M059J (cell line): Measurements from ENCODE around the gene MIPOL1. TPM values are rescaled to one million over a fixed set of nuclear protein-coding genes. Genes with fewer than 3 reads are reported as not detected.

ENCODE experiments used
- DNase-seq: peaks from one replicate; pipeline ENCODE4 v3.0.0-alpha.2; 2012; ENCODE audit warnings: low read depth
- total RNA-seq: library from RNA; depleted of rRNA; stranded (reverse); fragments of >200 nt; shearing (Covaris generic); gene quantifications from 2 replicates; pipeline ENCODE4 v1.2.3, GENCODE V29; 2014; rRNA removed

Gene MIPOL1
- total RNA-seq, 1 experiment from 2014 or later, result 0.12 TPM

DNA sequence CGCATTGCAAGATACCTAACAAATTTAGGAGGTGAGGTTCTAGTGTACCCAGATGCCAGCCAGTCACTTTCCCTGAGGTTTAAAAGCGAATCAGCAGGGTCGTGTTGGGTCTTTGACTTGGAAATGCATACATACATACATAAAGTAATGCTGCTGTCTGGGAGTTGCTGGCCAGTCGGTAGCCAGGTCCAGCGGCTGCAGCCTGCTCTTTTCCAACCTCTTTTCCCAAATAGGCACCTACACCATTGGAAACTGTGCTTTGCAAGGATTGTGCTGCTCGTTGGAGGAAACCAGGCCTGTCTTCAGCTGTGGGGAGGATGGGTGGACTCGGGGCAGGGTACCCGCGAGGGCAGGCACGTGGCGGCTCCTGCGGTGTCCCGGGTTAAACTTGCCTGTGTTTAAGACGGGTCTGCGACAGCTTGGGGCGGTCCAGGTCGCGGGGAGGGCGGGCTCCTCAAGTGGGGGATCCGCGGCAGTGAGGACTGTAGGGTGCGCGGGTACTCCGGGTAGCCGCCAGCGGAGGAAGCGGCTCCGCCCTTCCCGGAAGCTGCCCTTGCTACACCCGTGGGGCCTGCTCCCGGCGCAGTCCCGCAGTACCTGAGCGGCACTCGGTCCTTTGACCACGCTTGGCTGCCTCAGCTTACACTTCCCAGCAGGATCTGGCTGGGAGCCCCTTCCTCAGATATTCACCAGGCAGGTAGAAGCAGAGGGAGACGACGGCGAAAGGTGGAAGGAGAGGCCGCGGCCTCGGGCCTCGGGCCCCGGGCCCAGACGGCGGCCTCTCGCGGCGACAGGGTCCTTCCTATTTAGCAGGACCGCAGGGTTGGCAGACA is 400.4 kb downstream of the MIPOL1 start:
- no peak for DNase-seq

DNA sequence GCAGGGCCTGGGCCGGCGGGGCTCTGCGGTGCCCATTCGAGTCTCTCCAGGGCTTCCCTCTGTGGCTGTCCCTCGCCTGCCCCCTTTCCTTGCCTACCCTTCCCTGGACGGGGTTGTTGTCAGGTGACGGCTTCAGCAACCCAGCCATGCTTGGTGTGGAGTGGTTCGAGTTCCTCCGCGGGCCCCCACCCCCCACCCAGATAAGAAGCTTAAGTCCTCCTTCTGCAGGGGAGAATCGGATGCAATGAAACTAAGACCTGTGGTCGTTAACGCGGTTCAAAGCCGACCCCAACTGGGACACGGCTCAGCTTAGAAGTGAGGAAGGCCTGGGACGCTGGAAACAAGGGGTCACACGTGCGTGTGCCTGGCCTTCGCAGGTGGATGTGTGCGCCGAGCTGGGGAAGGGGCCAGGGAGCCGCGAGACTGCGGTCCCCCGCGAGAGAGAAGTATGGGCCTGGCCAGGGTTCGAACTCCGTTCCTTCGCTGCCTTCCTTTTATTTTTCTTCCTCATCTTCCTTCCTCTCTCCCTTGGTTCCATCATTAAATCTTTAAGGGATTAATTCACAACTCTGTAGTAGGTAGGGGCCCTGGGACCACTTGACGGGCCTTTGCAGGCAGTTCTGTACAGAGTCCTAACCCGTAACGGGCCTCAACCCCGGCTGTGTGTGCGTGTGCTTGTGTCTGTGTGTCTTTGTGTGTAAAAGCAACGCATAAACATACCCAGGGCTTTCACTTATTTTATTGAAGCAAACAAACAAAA is 401.2 kb downstream of the MIPOL1 start:
- DNase-seq, result no peak

DNA sequence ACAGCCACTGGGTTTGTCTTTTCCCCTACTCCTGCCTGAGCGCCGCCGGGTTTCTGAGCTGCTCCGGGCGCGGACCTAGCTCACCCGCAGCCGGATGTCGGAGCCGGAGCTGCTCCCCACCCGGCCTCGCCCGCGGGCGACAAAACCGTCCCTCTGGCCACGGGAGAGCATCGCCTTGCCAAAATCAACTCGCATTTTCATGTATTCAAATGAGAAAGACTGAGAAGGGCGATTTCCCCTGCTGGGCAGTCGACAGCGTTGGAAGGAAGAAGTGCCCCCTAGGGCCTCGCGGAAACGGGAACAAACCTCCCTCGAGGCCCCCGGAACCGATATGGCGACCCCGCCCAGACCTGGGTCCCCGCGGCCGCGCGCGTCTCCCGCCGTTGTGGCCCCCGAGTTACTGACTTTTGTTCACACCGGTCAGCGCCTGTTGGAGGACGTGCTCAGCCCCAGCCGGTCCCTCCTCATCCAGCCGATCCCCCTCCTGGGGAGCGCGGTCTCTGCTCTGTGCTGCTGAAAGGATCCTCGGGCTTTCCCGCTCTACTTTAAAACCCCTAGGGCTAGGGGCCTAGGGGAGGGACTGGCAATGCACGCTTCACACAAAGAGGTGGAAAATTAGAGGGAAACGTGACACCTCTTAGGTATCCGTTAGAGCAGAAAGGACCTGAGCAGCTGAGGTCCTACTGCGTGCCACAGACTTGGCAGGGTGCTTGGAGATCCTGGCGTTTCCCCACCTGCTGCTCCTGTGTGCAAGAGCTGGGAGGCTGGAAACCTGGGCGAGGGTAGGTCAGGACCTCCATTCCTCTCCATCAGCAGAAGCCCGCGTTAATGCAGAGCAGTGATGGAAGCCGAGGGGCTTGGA is 402.0 kb downstream of the MIPOL1 start:
- no peak for DNase-seq

DNA sequence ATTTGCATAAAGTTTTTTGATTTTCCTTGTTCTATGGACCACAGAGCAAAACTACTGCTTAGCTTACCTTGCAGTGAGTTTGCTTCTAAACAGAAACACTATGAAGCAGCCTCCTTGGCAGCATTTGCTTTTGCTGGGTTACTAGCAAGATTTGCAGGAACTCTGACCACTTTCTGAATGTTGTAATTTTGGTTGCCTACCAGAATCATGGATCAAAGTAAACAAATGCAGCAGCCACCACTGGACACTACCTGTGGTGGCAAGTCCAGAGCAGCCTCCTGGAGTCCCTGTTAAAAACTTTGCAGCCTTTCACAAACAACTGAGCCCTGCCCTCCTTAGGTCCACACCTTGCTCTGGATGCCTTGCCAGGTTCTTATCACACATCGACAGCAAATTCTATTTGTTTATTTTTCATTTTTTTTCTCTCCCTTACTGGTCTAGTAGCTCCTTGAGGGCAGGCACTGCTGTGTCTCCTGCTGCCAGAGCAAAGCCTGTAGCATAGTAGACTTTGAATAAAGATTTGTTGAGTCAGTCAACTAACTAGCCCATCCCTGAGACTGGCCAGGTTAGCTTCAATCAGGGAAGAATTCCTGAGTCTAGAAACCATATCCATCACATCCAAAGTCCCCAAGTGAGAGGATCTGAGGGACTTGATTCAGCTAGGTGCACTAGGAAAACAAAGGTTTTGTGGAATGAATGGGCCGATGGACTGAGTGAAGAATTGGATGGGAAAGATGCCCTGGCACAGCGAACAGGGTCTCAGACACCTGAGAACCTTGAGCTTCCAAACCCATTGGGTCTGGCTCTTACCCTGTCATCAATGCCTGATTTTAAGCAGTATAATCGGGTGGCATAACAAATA is 403.4 kb downstream of the MIPOL1 start:
- DNase-seq, result no peak

DNA sequence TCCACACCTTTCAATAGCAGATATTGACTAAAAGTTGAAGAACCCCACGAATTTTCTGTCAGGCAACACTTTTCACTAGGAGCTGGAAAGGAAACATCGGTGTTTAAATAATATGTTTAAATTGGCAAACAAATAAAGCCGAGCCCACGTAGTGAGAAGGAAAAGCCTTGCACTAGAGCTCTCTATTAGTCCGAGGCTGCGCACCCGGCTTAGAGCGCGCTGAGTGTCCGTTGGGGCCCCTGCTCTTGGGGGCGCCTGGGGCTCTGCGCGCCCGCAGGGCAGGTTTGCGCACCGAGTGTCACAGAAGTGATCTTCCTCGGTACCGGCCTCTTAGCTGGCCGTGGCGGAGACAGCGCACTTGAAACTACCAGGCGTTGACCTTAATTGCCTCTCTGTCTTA is 404.1 kb downstream of the MIPOL1 start:
- no peak for DNase-seq

Other genes starting within 250 kb of the MIPOL1 start
- gene SLC25A21, start 25.3 kb upstream of the MIPOL1 start, total RNA-seq, result 0.94 and 2.4 TPM in 2 replicates